Transverse colon (tissue), 4 donors: ENCODE measurements around the gene MOB3B. TPM values are rescaled to one million over a fixed set of nuclear protein-coding genes. Genes with fewer than 3 reads are reported as not detected.

ENCODE experiments used
- DNase-seq: peaks from one replicate; pipeline ENCODE4 v3.0.0-alpha.2; 2019
- H3K27ac ChIP-seq, 4 donors: fragments of 200-600 bp; sonication (generic); 2 replicates each; pipeline ENCODE4 v1.5.1; 2016 to 2018; ENCODE audit warnings: inconsistent platforms in 4 of 4
- H3K27me3 ChIP-seq: fragments of 200-600 bp; sonication (generic); 2 replicates; pipeline ENCODE4 v1.5.1; 2017; ENCODE audit warnings: inconsistent platforms
- H3K36me3 ChIP-seq, 4 donors: fragments of 200-600 bp; sonication (generic); 2 replicates each; pipeline ENCODE4 v1.5.1; 2017 to 2019; ENCODE audit warnings: inconsistent platforms in 4 of 4
- H3K4me1 ChIP-seq, 4 donors: fragments of 200-600 bp; sonication (generic); 2 replicates each; pipeline ENCODE4 v1.5.1; 2017 to 2020; ENCODE audit warnings: inconsistent platforms in 4 of 4
- H3K4me3 ChIP-seq, 4 donors: fragments of 200-600 bp; sonication (generic); 1 replicate in 1 of 4; 2 replicates in 3 of 4; pipeline versions ENCODE4 v1.5.1 to v1.6.1; 2017 to 2019; ENCODE audit warnings: inconsistent platforms in 4 of 4
- H3K9me3 ChIP-seq, 2 donors: fragments of 200-600 bp; sonication (generic); 2 replicates each; pipeline ENCODE4 v1.5.1; 2017 to 2019; ENCODE audit warnings: inconsistent platforms in 2 of 2
- EP300 ChIP-seq: sonication (generic); formaldehyde crosslinking; IDR thresholded peaks from one replicate; pipeline ENCODE4 v1.6.1; 2017; ENCODE audit warnings: antibody characterized with exemption, low read depth
- POLR2A ChIP-seq: fragments of 450-650 bp; IDR thresholded peaks from one replicate; pipeline ENCODE4 v1.6.1; 2016; ENCODE audit warnings: antibody characterized with exemption, mild to moderate bottlenecking, moderate library complexity
- POLR2AphosphoS5 ChIP-seq, 3 donors: sonication (generic); formaldehyde crosslinking; IDR thresholded peaks; one replicate each; pipeline ENCODE4 v1.6.1; 2016; ENCODE audit warnings: antibody characterized with exemption in 3 of 3
- WGBS, 2 donors: methylation state at CpG; one replicate each; pipeline ENCODE4 v1.1.5; 2018; ENCODE audit warnings: low coverage in 1 of 2; 5-methylcytosine and 5-hydroxymethylcytosine counted together
- in situ Hi-C, 4 donors: fragments of 200-750 bp; cut with MboI; loops; one replicate each; pipeline versions ENCODE4 v1.15.0 to v1.15.1; 2017; ENCODE audit warnings: low sequenced_read_pairs in 3 of 4, low pct_ligation_motif_present in 1 of 4, low pct_unique_long_range_greater_than_20kb in 1 of 4
- intact Hi-C: fragments of 100-400 bp; cut with DNase I; formaldehyde crosslinking; loops from one replicate; pipeline ENCODE4 v1.15.1; 2023; ENCODE audit warnings: low total_unique reads
- total RNA-seq, 4 donors: library from RNA; depleted of rRNA; stranded (reverse); fragments of >200 nt; gene quantifications; one replicate each; pipeline ENCODE4 v1.1.0, GENCODE V29; 2016
- TF ChIP-seq, protein P1 (sequence below), 5 experiments: fragments of 200-600 bp in 3 of 5; fragments of 450-650 bp in 2 of 5; sonication (generic) in 3 of 5; IDR thresholded peaks; 1 replicate in 2 of 5; 2 replicates in 3 of 5; pipeline ENCODE4 v1.5.1; 2016 to 2017; ENCODE audit warnings: antibody characterized with exemption in 5 of 5, inconsistent platforms in 3 of 5, mild to moderate bottlenecking in 2 of 5, moderate library complexity in 1 of 5

The MOB3B gene
- total RNA-seq, 4 donors from 2014 or later = 18.3 to 39.7 (median 29.1) TPM

DNA sequence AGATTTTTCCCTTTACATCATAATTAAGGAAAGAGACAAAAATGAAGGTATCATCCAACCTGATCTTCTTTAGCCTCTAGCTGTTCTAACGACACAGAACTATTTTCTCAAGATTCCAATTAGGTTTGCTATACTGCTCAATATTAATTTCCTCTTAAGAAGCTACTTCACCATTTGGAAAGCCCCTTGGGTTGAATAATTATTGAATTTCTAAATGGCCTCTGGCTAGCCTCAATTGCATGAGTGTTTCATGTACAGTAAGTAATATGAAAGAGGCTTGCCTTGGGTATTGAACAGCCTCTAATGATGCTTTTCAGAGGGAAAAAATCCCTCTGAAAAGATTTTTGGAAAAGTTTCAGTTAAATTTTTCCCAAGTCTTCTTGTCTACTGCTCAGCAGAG lies 3.7 kb upstream of the MOB3B start:
- no peaks in the 10 kb centered on the region for H3K9me3 ChIP-seq
- intact Hi-C loops = no loop called here
- H3K36me3 ChIP-seq = no peaks in the 10 kb centered on the region
- peaks cover 6 to 55% (median 11%) of the 10 kb centered on the region in 4 donors for H3K4me1 ChIP-seq
- H3K4me3 ChIP-seq = no peak overlapping the region
- peak overlapping the region in 2 of 4 donors; percentile 53 to 75 for H3K27ac ChIP-seq
- TF ChIP-seq, protein P1, sequence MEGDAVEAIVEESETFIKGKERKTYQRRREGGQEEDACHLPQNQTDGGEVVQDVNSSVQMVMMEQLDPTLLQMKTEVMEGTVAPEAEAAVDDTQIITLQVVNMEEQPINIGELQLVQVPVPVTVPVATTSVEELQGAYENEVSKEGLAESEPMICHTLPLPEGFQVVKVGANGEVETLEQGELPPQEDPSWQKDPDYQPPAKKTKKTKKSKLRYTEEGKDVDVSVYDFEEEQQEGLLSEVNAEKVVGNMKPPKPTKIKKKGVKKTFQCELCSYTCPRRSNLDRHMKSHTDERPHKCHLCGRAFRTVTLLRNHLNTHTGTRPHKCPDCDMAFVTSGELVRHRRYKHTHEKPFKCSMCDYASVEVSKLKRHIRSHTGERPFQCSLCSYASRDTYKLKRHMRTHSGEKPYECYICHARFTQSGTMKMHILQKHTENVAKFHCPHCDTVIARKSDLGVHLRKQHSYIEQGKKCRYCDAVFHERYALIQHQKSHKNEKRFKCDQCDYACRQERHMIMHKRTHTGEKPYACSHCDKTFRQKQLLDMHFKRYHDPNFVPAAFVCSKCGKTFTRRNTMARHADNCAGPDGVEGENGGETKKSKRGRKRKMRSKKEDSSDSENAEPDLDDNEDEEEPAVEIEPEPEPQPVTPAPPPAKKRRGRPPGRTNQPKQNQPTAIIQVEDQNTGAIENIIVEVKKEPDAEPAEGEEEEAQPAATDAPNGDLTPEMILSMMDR (IDR thresholded peaks at IDR 0.05) = no peak
- TF ChIP-seq POLR2AphosphoS5 (IDR thresholded peaks at IDR 0.05) (no peak), EP300 (no peak), POLR2A (no peak)
- WGBS, 2 donors = 89 to 100% methylated on average over 1 of the region's 1 CpG
- no peak for DNase-seq
- in situ Hi-C loops = loop anchor here in 3 of 4 donors (5.0 to 25.0 kb wide), 3 partner anchors 201 to 496 kb away; partner anchors contain the start of gene TEK (in 1 of the 3)
- no peaks in the 10 kb centered on the region for H3K27me3 ChIP-seq

- H3K4me3 ChIP-seq = no peak overlapping the region
- H3K4me1 ChIP-seq = peaks cover 12 to 58% (median 17%) of the 10 kb centered on the region in 4 donors
Observed at GRCh38 chr9:27532046-27532445, 2.4 kb upstream of the MOB3B start.

GRCh38 chr9:27530915-27531755 lies 1.5 kb upstream of the MOB3B start:
- WGBS, 2 donors = 72 to 73% methylated on average over 3 to 4 of the region's 4 CpGs
- in situ Hi-C loops (loop anchor here in 3 of 4 donors (5.0 to 25.0 kb wide), 3 partner anchors 199 to 494 kb away; partner anchors contain the start of gene TEK (in 1 of the 3)), intact Hi-C loops (no loop called here)
- Histone ChIP-seq H3K4me1 (peaks cover 17 to 61% (median 23%) of the 10 kb centered on the region in 4 donors), H3K27me3 (no peaks in the 10 kb centered on the region), H3K9me3 (no peaks in the 10 kb centered on the region), H3K27ac (no peak overlapping the region), H3K36me3 (no peaks in the 10 kb centered on the region), H3K4me3 (no peak overlapping the region)
- TF ChIP-seq POLR2AphosphoS5 (IDR thresholded peaks at IDR 0.05) (no peak), EP300 (no peak), POLR2A (no peak)
- TF ChIP-seq, protein P1 (IDR thresholded peaks at IDR 0.05) = no peak
- DNase-seq = no peak

More at GRCh38 chr9:27532046-27532445, 2.4 kb upstream of the MOB3B start:
- TF ChIP-seq POLR2AphosphoS5 (IDR thresholded peaks at IDR 0.05) (no peak), EP300 (no peak), POLR2A (no peak)
- TF ChIP-seq, protein P1 (IDR thresholded peaks at IDR 0.05) = no peak
- intact Hi-C loops = no loop called here
- Histone ChIP-seq H3K36me3 (no peaks in the 10 kb centered on the region), H3K27me3 (no peaks in the 10 kb centered on the region), H3K27ac (no peak overlapping the region), H3K9me3 (no peaks in the 10 kb centered on the region)
- 36 to 57% methylated on average over 1 of the region's 1 CpG for WGBS, 2 donors
- no peak for DNase-seq
- in situ Hi-C loops = loop anchor here in 3 of 4 donors (5.0 to 25.0 kb wide), 3 partner anchors 200 to 495 kb away; partner anchors contain the start of gene TEK (in 1 of the 3)

DNA sequence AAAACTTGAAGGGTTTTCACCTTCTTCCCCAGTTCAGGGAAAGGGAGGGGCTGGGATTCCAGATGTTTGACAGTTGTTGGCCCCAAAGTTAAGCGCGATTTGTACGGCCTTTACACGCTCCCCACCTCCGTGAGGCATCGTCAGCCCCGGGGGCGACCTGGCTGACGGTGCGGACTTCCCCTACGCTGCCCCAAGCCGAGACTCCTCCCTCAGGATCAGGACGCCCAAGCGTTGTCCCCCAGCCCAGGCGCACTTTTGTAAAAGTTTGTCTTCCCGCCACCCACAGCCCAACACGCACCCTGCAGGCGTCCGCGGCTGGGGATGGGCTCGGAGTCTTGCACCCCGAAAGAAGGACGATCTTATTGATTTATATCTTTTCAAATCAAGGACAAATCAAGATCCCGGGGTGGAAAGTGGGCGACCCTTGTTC lies 713 bp downstream of the MOB3B start:
- DNase-seq = peak; percentile 68
- H3K27me3 ChIP-seq = no peaks in the 10 kb centered on the region
- H3K4me1 ChIP-seq = peaks cover 11 to 52% (median 23%) of the 10 kb centered on the region in 4 donors
- no peaks in the 10 kb centered on the region for H3K9me3 ChIP-seq
- in situ Hi-C loops = loop anchor here in 2 of 4 donors (25.0 kb wide), 2 partner anchors 417 to 492 kb away; partner anchors contain the start of gene TEK (in 1 of the 2)
- intact Hi-C loops = loop anchor here (5.0 kb wide), 1 partner anchor 197 kb away; no protein-coding TSS in a partner anchor
- WGBS, 2 donors = 0% methylated on average over 25 of the region's 25 CpGs; no CpG with 5 or more reads in 1 of the 2 donors
- H3K4me3 ChIP-seq = peak overlapping the region; percentile 57 to 90 (median 79)
- H3K27ac ChIP-seq = peak overlapping the region; percentile 95 to 97 (median 95)
- no peaks in the 10 kb centered on the region for H3K36me3 ChIP-seq
- TF ChIP-seq POLR2AphosphoS5 (IDR thresholded peaks at IDR 0.05) (peak; percentile 12 to 60 (median 43)), EP300 (no peak)
- TF ChIP-seq, protein P1 (IDR thresholded peaks at IDR 0.05) = peak in 1 of 5 experiments; percentile 25
